SH-SY5Y (cell line): Measurements from ENCODE around the gene TCP10L.

Experiments
- GATA2 ChIP-seq: IDR thresholded peaks from 2 replicates; pipeline ENCODE4 v1.6.1; 2011; ENCODE audit warnings: mild to moderate bottlenecking, low read depth, low read length
- GATA3 ChIP-seq: IDR thresholded peaks from 2 replicates; pipeline ENCODE4 v1.6.1; 2011; ENCODE audit warnings: low read depth, mild to moderate bottlenecking, low read length, moderate library complexity

DNA sequence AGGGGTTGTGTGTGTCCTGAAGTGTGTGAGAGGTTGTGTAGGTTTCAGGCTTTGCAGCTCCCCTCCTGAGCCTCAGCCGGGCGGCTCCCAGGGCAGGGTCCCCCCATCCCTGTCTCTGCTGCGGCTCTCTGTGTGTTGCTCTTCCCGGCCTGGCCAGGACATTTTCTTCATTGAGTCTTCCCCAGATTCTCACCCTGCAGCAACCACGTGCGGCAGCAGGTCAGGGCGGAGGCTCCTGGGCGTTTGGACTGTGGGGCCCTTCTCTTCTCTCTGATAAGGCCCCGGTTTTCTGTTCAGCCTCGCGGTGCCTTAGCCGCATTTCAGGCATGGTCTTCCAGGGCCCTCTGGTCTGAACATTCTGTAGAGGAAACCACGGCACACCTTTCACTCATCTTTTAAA is 1.8 kb upstream of the TCP10L start:
- TF ChIP-seq GATA2 (no peak), GATA3 (no peak)
